Activated naive CD8-positive, alpha-beta T cell treated with anti-CD3 and anti-CD28 coated beads, Interleukin-2, amount 50 U/mL, for 24 hours (primary cell): ENCODE data around the gene TMEM131L.

Experiments used
- ATAC-seq: fragments of 150-1000 bp; cut with Tn5 transposase; one replicate; pipeline ENCODE4 v1.10.0; 2021
- DNase-seq: peaks from one replicate; pipeline ENCODE4 v3.0.0; 2021
- H3K27ac Mint-ChIP-seq: one replicate; pipeline ENCODE4 v1.8.0; 2021; ENCODE audit warnings: mild to moderate bottlenecking, mixed read lengths
- H3K27me3 Mint-ChIP-seq: one replicate; pipeline ENCODE4 v1.8.0; 2021; ENCODE audit warnings: mixed read lengths
- H3K36me3 Mint-ChIP-seq: one replicate; pipeline ENCODE4 v1.8.0; 2021; ENCODE audit warnings: low read depth, mixed read lengths
- H3K4me1 Mint-ChIP-seq: one replicate; pipeline ENCODE4 v1.8.0; 2021; ENCODE audit warnings: mixed read lengths
- H3K4me3 Mint-ChIP-seq: one replicate; pipeline ENCODE4 v1.8.0; 2021; ENCODE audit warnings: mild to moderate bottlenecking, moderate library complexity, mixed read lengths
- H3K9me3 Mint-ChIP-seq: one replicate; pipeline ENCODE4 v1.8.0; 2021; ENCODE audit warnings: mixed read lengths

Gene TMEM131L

DNA sequence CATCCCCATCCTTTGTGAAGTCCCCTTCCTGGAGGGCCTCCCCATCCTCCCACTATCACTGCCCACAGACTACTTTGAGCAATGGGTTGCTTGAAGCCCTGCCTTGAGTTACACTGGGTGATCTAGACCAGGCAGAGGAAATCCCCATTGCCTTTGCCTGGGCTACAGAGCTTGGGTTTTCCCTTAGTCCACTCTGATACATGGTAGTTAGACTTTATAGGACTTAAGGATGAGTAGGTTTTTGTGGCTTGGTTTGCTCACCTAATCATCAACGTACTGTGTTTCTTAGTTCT, 56.6 kb downstream of the TMEM131L start:
- peaks cover 38% of the 10 kb centered on the region for H3K36me3 Mint-ChIP-seq

DNA sequence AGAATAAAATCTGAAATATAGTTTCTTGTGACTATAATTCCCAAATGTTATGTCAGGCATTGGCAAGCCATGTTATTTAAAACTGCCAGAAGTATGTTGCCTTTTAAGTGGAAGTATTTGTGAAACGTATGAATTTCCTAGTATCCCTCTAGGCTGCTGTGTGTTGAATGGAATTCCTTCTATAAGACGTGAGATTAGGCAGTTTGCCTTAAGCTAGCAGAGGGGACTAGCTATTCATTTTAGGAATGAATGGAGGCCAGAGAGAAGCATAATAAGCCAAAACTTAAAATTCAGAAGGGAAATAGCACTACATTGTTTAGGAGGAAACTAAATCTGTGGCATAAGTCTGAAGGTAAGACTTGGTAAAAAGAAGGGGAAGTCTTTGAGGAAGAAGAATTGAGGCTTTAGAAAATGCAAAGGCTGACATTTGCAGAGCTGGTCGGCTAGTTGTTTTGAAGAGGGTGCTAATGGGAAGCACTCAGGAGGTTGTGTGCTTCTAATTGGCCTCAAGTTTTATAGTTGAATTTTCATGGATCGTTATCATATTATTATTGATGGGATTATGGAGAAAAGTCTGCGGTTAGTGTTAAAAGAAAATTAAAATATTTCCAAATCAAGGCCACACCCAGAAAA, 57.1 kb downstream of the TMEM131L start:
- DNase-seq (no peak), ATAC-seq (no peak)
- Mint-ChIP-seq H3K27ac (peak overlapping the region; percentile 98), H3K4me1 (peaks cover 99% of the 10 kb centered on the region), H3K27me3 (peaks cover 2% of the 10 kb centered on the region), H3K36me3 (peaks cover 34% of the 10 kb centered on the region), H3K9me3 (no peaks in the 10 kb centered on the region), H3K4me3 (peak overlapping the region; percentile 79)

More for the DNA sequence above, 56.6 kb downstream of the TMEM131L start:
- peak; percentile 89 for ATAC-seq
- peak; percentile 70 for DNase-seq
- peaks cover 2% of the 10 kb centered on the region for H3K27me3 Mint-ChIP-seq
- H3K27ac Mint-ChIP-seq: peak overlapping the region; percentile 98
- no peaks in the 10 kb centered on the region for H3K9me3 Mint-ChIP-seq
- peaks cover 99% of the 10 kb centered on the region for H3K4me1 Mint-ChIP-seq
- H3K4me3 Mint-ChIP-seq: peak overlapping the region; percentile 79

DNA sequence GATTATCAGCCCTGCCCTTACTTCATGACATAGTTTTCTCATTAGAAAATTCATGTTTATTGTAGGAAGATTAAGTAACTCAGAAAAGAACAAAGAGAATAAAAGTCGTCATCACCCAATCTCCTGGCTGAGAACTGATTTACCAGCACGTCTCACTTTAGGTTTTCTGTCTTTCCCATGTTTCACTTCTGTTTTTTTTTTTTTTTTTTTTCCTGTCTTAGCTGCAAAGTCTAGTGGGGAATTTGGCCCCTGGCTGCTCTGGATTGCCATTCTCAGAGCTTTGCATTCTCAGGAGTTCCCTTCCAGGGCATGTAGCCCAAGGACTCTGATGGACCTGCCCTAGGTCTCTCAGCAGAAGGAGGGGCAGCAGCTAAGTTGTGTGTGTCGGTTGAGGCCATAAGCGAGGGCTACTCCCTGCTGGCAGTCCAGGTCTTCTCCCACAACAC, 57.8 kb downstream of the TMEM131L start:
- Mint-ChIP-seq H3K27ac (peak overlapping the region; percentile 98), H3K4me1 (peaks cover 99% of the 10 kb centered on the region), H3K36me3 (peaks cover 34% of the 10 kb centered on the region), H3K4me3 (peak overlapping the region; percentile 79), H3K27me3 (peaks cover 2% of the 10 kb centered on the region), H3K9me3 (no peaks in the 10 kb centered on the region)
- ATAC-seq (no peak), DNase-seq (no peak)

DNA sequence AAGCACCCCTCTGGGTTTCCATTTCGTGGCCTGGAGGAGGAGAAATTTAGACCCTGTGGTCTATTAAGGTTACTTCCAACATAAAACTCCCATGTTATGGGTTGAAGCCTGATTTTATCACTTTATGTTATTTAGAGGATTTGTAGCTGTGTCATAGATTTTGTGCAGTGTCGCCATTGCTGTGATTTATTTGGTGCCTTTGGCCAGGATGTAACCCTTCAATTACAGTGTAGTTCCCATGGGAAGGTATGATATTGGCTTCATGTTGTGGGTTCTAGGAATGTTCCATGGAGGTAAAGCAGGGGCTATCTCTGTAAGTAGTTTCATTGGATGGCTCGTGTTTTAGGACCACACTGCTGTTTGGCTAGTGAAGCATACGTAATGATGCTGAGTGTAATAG, 58.5 kb downstream of the TMEM131L start:
- no peak overlapping the region for H3K4me3 Mint-ChIP-seq
- H3K27me3 Mint-ChIP-seq: peaks cover 2% of the 10 kb centered on the region
- peaks cover 33% of the 10 kb centered on the region for H3K36me3 Mint-ChIP-seq
- H3K27ac Mint-ChIP-seq: peak overlapping the region; percentile 98
- ATAC-seq: no peak
- H3K9me3 Mint-ChIP-seq: no peaks in the 10 kb centered on the region
- peaks cover 99% of the 10 kb centered on the region for H3K4me1 Mint-ChIP-seq
- no peak for DNase-seq

DNA sequence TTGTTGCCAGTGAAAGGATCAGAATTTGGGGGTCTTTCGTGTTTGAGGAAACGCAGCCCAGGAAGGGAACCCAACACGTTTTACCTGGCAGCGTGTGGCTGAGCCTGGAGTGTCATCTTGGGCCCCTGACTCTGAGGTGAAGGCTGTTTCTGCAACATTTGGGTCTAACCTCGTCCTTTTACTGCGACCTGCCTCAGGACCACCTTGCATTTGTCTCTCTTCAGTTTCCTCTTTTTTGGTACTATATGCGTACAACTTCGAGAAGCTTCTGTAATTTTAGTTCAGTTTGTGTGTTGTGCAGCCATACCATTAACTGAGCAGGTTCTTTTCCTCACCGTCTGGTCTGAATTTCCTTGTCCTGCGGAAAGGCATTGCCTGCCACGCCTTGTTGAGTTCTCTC, 61.5 kb downstream of the TMEM131L start:
- Mint-ChIP-seq H3K36me3 (peaks cover 23% of the 10 kb centered on the region), H3K27ac (peak overlapping the region; percentile 98), H3K4me3 (peak overlapping the region; percentile 66), H3K4me1 (peaks cover 98% of the 10 kb centered on the region), H3K9me3 (no peaks in the 10 kb centered on the region), H3K27me3 (no peaks in the 10 kb centered on the region)
- ATAC-seq (no peak), DNase-seq (no peak)

DNA sequence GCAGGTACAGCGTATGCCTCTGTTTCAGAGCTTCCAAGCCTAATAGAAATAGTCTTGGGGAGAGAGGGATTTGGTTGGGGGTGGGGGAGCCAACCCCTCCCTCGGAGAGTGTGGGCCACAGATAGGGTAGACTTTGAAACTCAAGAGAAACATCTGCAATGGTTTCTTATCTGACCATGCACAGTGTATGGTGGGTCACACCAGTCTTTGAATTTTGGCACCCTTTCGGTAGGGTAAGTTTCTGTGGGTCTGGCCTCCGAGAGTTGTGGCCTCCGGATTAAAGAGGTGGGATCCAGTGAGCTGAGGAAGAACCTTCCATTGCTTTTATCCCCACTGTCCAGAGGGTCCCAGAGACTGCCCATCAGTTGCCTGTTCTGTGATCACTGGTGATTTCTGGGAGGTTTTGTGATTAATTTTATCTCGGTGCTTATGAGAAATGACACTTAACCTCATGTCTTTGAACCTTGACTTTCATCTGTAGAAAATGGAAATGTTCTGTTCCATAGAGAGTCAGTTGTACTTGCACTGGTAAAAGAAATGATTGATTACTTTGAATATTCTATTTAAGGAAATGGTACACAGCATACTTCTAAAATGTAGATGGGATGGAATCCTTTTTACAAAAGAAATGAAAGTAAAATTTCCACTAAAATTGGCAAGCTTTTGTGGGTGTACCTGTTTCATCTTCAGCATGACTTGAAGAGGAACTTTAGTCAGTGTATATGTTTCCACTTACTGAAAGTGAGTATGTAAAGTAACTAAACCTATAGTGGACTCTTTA, 62.7 kb downstream of the TMEM131L start:
- DNase-seq (no peak), ATAC-seq (peak; percentile 84)
- Mint-ChIP-seq H3K36me3 (peaks cover 27% of the 10 kb centered on the region), H3K27ac (peak overlapping the region; percentile 98), H3K4me1 (peaks cover 98% of the 10 kb centered on the region), H3K27me3 (no peaks in the 10 kb centered on the region), H3K9me3 (no peaks in the 10 kb centered on the region), H3K4me3 (peak overlapping the region; percentile 66)

DNA sequence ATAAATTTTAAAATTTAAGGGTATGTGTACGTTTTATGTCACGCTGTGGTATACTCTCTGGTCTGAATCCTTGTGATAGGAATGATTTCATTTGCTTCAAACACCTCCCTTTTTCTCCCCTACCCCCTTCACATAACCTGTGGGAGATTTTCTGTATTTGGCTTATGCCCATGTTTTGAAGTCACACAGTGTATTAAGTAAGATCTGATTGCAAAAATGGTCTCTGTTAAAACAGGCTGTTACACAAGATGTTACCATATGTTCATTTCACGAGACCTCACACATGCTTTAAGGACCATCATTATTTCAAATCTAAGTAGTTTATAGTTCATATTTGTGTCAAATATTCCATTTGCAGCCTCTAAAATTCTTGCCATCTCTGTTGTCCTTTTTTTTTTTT, 63.5 kb downstream of the TMEM131L start:
- Mint-ChIP-seq H3K4me3 (peak overlapping the region; percentile 66), H3K36me3 (peaks cover 29% of the 10 kb centered on the region), H3K27ac (peak overlapping the region; percentile 98), H3K27me3 (no peaks in the 10 kb centered on the region), H3K4me1 (peaks cover 96% of the 10 kb centered on the region), H3K9me3 (no peaks in the 10 kb centered on the region)
- DNase-seq (no peak), ATAC-seq (no peak)

DNA sequence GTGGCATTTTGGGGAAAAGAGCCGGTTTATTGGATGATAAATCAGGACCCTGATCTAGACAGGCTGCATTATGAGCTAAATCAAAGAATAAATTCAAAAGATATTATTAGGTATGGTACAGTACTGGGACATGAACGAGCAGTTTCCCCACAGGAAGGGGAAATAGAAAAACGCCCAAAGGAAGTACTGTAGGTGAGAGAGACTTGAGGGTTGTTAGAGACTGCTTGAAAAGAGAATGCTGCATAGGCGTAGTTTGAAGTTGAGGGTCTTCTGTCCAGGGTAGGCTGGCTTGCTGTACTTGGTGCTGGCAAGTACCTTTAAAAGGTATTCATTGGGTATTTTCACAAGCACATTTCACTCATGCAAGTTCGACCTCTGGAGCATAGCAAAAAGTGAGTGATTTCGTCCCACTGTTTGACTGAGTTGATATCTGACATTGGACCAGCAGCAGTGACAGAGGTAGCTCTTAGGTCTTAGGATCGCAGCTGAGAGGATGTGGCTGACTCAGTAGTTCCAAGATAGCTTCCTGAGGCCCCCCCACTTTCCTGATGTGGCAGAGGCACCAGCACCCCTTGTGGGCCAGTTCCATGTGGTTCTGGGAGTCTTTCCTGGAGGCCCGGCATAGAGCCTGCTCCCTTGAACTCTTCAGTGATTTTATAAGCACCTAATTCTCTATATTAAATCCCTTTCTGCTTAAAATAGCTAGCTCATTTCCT, 64.3 kb downstream of the TMEM131L start:
- peaks cover 96% of the 10 kb centered on the region for H3K4me1 Mint-ChIP-seq
- H3K4me3 Mint-ChIP-seq: peak overlapping the region; percentile 66
- H3K36me3 Mint-ChIP-seq: peaks cover 32% of the 10 kb centered on the region
- peak overlapping the region; percentile 98 for H3K27ac Mint-ChIP-seq
- no peaks in the 10 kb centered on the region for H3K27me3 Mint-ChIP-seq
- H3K9me3 Mint-ChIP-seq: no peaks in the 10 kb centered on the region
- peak; percentile 38 for ATAC-seq
- peak; percentile 53 for DNase-seq

DNA sequence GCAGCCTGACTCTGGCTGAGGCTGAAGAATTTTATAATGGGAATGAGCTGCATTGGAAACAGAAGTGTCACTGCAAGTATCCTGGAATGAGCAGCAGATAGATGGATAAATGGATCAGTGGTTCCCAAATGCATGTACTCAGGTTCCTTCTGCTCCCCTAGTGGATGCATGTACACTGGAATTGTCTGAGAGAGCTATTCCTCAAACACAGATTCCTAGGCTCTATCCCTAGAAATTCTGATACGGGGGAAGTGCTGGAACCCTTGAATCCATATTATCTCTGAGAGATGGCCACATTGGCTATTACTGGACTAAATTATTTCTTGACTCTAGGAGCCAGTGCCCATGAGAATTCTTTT, 64.8 kb downstream of the TMEM131L start:
- no peaks in the 10 kb centered on the region for H3K27me3 Mint-ChIP-seq
- H3K9me3 Mint-ChIP-seq: no peaks in the 10 kb centered on the region
- DNase-seq: no peak
- peaks cover 29% of the 10 kb centered on the region for H3K36me3 Mint-ChIP-seq
- peak overlapping the region; percentile 98 for H3K27ac Mint-ChIP-seq
- H3K4me1 Mint-ChIP-seq: peaks cover 97% of the 10 kb centered on the region
- no peak for ATAC-seq
- peak overlapping the region; percentile 66 for H3K4me3 Mint-ChIP-seq

DNA sequence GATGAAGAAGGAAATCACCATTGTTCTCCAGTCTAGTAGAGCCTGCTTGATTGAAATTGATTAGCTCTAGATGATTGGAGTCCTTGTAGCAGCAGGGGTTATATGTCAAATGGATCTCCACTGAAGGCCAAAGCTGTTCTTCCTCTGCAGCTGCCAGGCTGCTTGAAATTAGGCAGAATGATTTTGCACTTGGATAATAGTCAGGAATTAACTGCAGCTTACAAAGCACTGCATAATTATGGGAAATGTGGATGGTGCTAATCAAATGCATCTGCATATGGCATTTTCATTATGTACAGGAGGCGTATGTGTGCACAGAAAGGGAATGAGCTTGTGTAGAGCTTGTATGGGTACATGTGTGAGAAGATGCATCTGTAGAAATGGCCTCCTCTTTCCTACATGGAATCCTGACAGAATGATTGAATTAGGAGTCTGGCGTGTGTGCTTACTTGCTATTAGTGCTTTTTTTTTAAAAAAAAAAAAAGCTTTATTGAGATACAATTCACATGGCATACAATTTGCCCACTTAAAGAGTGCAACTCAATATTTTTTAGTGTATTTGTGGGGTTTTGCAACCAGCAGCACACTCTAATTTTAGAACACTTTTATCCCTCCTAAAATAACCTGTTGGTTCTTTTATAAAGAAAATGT, 65.9 kb downstream of the TMEM131L start:
- Mint-ChIP-seq H3K4me1 (peaks cover 96% of the 10 kb centered on the region), H3K27me3 (no peaks in the 10 kb centered on the region), H3K27ac (peak overlapping the region; percentile 77), H3K36me3 (peaks cover 23% of the 10 kb centered on the region), H3K9me3 (no peaks in the 10 kb centered on the region), H3K4me3 (no peak overlapping the region)
- ATAC-seq: no peak
- no peak for DNase-seq

DNA sequence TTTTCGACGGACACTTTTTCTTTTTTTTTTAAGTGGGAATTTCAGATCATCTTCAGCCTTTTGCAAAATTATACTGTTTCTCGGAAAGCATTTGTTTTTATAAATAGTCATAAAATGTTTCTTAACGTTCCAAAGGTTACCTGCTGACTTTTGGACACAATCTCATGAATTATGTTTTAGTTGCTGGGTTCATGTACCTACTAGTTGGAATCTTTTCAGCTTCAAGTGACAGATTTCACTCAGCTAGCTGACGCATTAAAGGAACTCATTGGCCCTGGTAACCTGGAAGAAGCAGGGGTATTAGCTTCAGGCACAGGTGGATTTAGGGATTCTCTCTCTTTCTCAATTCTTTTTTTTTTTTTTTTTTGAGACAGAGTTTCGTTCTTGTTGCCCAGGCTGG, 66.5 kb downstream of the TMEM131L start:
- DNase-seq (no peak), ATAC-seq (no peak)
- peak overlapping the region; percentile 25 for H3K27ac Mint-ChIP-seq
- H3K27me3 Mint-ChIP-seq: no peaks in the 10 kb centered on the region
- H3K36me3 Mint-ChIP-seq: peaks cover 21% of the 10 kb centered on the region
- H3K4me1 Mint-ChIP-seq: peaks cover 96% of the 10 kb centered on the region
- H3K9me3 Mint-ChIP-seq: no peaks in the 10 kb centered on the region
- no peak overlapping the region for H3K4me3 Mint-ChIP-seq

DNA sequence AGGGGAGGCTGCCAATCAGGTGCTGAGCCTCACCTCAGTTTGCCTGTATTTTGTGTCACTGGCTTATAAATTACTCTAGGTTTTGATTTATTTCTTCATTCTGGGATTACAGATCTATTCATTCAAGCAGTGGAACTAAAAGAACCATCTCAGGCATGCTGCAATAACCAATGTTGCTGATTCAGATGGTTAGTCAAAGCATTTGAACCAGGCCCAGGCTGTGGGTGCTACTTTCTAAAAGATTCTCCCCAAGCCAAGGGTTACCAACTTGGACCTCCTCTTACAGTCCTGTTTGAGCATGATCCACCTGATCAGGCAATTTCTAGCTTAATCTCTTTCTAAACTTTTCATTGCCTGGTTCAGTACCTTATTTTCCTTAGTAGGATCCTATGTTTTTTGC, 67.2 kb downstream of the TMEM131L start:
- Mint-ChIP-seq H3K9me3 (no peaks in the 10 kb centered on the region), H3K27ac (peak overlapping the region; percentile 25), H3K27me3 (no peaks in the 10 kb centered on the region), H3K36me3 (peaks cover 26% of the 10 kb centered on the region), H3K4me1 (peaks cover 95% of the 10 kb centered on the region), H3K4me3 (no peak overlapping the region)
- DNase-seq (no peak), ATAC-seq (no peak)

DNA sequence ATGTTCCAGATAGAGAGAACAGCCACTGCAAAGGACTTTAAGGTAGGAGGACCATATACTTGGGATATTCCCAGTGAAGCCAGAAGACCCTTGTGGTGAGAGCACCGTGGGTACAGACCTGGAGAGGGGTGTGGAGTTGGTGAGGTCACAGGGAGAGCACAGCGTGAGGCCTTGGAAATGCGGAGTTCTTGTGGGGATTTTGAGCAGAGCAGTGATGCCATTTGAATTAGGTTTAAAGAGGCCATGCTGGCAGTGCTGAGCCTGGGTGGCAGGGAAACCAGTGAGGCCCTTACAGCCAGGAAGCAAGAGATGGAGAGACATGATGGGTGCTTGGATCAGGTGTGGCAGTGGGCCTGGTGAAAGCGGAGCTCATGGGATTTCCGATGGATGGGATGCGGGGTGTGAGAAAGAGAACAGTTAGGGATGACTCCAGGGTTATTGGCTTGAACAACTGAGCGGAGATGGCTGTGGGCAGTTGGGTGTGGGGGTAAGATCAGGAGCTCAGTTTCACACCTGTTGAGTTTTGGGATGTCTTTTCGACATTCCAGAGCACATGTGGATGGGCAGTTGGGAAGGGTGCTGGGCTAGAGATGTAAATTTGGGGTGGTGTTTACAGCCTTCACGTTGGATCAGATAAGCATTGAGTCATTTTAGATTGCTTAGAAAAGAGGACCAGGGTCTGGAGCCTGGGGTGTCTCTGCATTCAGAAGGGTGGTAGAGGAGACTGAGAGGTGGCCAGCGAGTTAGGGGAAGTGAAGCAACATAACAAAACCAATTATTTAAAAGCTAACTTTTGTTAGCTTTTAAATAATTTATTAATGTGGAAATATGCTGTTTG, 68.9 kb downstream of the TMEM131L start:
- no peak for DNase-seq
- peaks cover 91% of the 10 kb centered on the region for H3K4me1 Mint-ChIP-seq
- H3K9me3 Mint-ChIP-seq: no peaks in the 10 kb centered on the region
- peak overlapping the region; percentile 81 for H3K27ac Mint-ChIP-seq
- H3K36me3 Mint-ChIP-seq: peaks cover 28% of the 10 kb centered on the region
- H3K27me3 Mint-ChIP-seq: no peaks in the 10 kb centered on the region
- H3K4me3 Mint-ChIP-seq: no peak overlapping the region
- no peak for ATAC-seq
